Nephron progenitor cell (in vitro differentiated cells): ENCODE results near the gene SLC12A6.

Source experiments
- DNase-seq: peaks from one replicate; pipeline ENCODE4 v3.0.0; 2021
- H3K27ac Mint-ChIP-seq: 2 replicates; pipeline ENCODE4 v1.8.0; 2021; ENCODE audit warnings: mild to moderate bottlenecking, moderate library complexity, mixed read lengths
- H3K27me3 Mint-ChIP-seq: 2 replicates; pipeline ENCODE4 v1.8.0; 2021; ENCODE audit warnings: mild to moderate bottlenecking, low read depth, mixed read lengths; ENCODE audit not compliant: poor library complexity
- H3K36me3 Mint-ChIP-seq: 2 replicates; pipeline ENCODE4 v1.8.0; 2021; ENCODE audit warnings: low read depth, mixed read lengths
- H3K4me1 Mint-ChIP-seq: 2 replicates; pipeline ENCODE4 v1.8.0; 2021; ENCODE audit warnings: mixed read lengths
- H3K4me3 Mint-ChIP-seq: 2 replicates; pipeline ENCODE4 v1.8.0; 2021; ENCODE audit warnings: mild to moderate bottlenecking, moderate library complexity, mixed read lengths
- H3K9me3 Mint-ChIP-seq: 2 replicates; pipeline ENCODE4 v1.8.0; 2021; ENCODE audit warnings: mild to moderate bottlenecking, moderate library complexity, mixed read lengths
- CTCF ChIP-seq: fragments of 200-600 bp; sonication (generic); IDR thresholded peaks from 2 replicates; pipeline ENCODE4 v1.5.0; 2021; ENCODE audit warnings: antibody characterized with exemption

Gene SLC12A6

GRCh38 chr15:34341381-34342212 is 4.0 kb upstream of the SLC12A6 start:
- peaks cover 30% of the 10 kb centered on the region for H3K4me1 Mint-ChIP-seq
- DNase-seq: no peak
- peaks cover 4% of the 10 kb centered on the region for H3K9me3 Mint-ChIP-seq
- peaks cover 15% of the 10 kb centered on the region for H3K27me3 Mint-ChIP-seq
- H3K4me3 Mint-ChIP-seq: no peak overlapping the region
- H3K36me3 Mint-ChIP-seq: peaks cover 22% of the 10 kb centered on the region
- peak overlapping the region; percentile 82 for H3K27ac Mint-ChIP-seq
- no peak for TF ChIP-seq CTCF

- peak overlapping the region; percentile 45 for H3K4me3 Mint-ChIP-seq
- peaks cover 46% of the 10 kb centered on the region for H3K4me1 Mint-ChIP-seq
- no peak for TF ChIP-seq CTCF
- peaks cover 22% of the 10 kb centered on the region for H3K36me3 Mint-ChIP-seq
- H3K27me3 Mint-ChIP-seq: peaks cover 16% of the 10 kb centered on the region
- DNase-seq: no peak
- no peak overlapping the region for H3K27ac Mint-ChIP-seq
- peaks cover 4% of the 10 kb centered on the region for H3K9me3 Mint-ChIP-seq
Measured at GRCh38 chr15:34339946-34340345, 2.4 kb upstream of the SLC12A6 start.

- TF ChIP-seq CTCF: no peak
- Mint-ChIP-seq H3K9me3 (peaks cover 4% of the 10 kb centered on the region), H3K27me3 (peaks cover 14% of the 10 kb centered on the region), H3K4me3 (peak overlapping the region; percentile 79), H3K36me3 (peaks cover 22% of the 10 kb centered on the region), H3K4me1 (peaks cover 58% of the 10 kb centered on the region), H3K27ac (no peak overlapping the region)
- no peak for DNase-seq
Measured at GRCh38 chr15:34338347-34338746, 766 bp upstream of the SLC12A6 start.

GRCh38 chr15:34336991-34337556 is 507 bp downstream of the SLC12A6 start:
- peak; percentile 43 for DNase-seq
- peaks cover 63% of the 10 kb centered on the region for H3K4me1 Mint-ChIP-seq
- H3K9me3 Mint-ChIP-seq: peaks cover 4% of the 10 kb centered on the region
- H3K27ac Mint-ChIP-seq: no peak overlapping the region
- peaks cover 21% of the 10 kb centered on the region for H3K36me3 Mint-ChIP-seq
- TF ChIP-seq CTCF: no peak
- H3K27me3 Mint-ChIP-seq: peaks cover 14% of the 10 kb centered on the region
- H3K4me3 Mint-ChIP-seq: peak overlapping the region; percentile 97

- peaks cover 62% of the 10 kb centered on the region for H3K4me1 Mint-ChIP-seq
- H3K9me3 Mint-ChIP-seq: no peaks in the 10 kb centered on the region
Measured at GRCh38 chr15:34336231-34336990, 1.2 kb downstream of the SLC12A6 start.

More at GRCh38 chr15:34336231-34336990, 1.2 kb downstream of the SLC12A6 start:
- Mint-ChIP-seq H3K27ac (no peak overlapping the region), H3K36me3 (peaks cover 15% of the 10 kb centered on the region), H3K27me3 (peaks cover 14% of the 10 kb centered on the region), H3K4me3 (peak overlapping the region; percentile 97)
- no peak for TF ChIP-seq CTCF
- no peak for DNase-seq
